Nephron (organoid): ENCODE results near the gene ANTKMT.
"Not testable (repeated sequence)": the region's sequence is repeated elsewhere in the genome, so short reads cannot be mapped to it uniquely, and the experiment has no call there.

ENCODE experiments used
- H3K27ac Mint-ChIP-seq, 3 experiments: 2 replicates each; pipeline ENCODE4 v1.8.0; 2020; ENCODE audit warnings: mixed read lengths in 3 of 3, mild to moderate bottlenecking in 2 of 3, moderate library complexity in 1 of 3
- H3K27me3 Mint-ChIP-seq: 2 replicates; pipeline ENCODE4 v1.8.0; 2021; ENCODE audit warnings: low read depth, mild to moderate bottlenecking, moderate library complexity, mixed read lengths
- H3K36me3 Mint-ChIP-seq: 2 replicates; pipeline ENCODE4 v1.8.0; 2020; ENCODE audit warnings: low read depth, mixed read lengths
- H3K4me1 Mint-ChIP-seq: 2 replicates; pipeline ENCODE4 v1.8.0; 2020; ENCODE audit warnings: mixed read lengths
- H3K4me3 Mint-ChIP-seq, 3 experiments: 2 replicates each; pipeline ENCODE4 v1.8.0; 2020; ENCODE audit warnings: mild to moderate bottlenecking in 3 of 3, mixed read lengths in 3 of 3, moderate library complexity in 2 of 3
- H3K9me3 Mint-ChIP-seq: 2 replicates; pipeline ENCODE4 v1.8.0; 2020; ENCODE audit warnings: mixed read lengths
- TF ChIP-seq, protein P1 (sequence below), 3 experiments: fragments of 200-600 bp; sonication (generic); IDR thresholded peaks; one replicate each; pipeline ENCODE4 v1.5.0; 2021; ENCODE audit warnings: antibody characterized with exemption in 3 of 3; ENCODE audit not compliant: unreplicated experiment in 3 of 3

ANTKMT gene

GRCh38 chr16:747978-748746, 27.2 kb downstream of the ANTKMT start:
- Mint-ChIP-seq H3K27me3 (peaks cover 23% of the 10 kb centered on the region), H3K27ac (no peak overlapping the region), H3K4me3 (no peak overlapping the region), H3K9me3 (no peaks in the 10 kb centered on the region), H3K36me3 (no peaks in the 10 kb centered on the region), H3K4me1 (no peaks in the 10 kb centered on the region)
- TF ChIP-seq, protein P1, sequence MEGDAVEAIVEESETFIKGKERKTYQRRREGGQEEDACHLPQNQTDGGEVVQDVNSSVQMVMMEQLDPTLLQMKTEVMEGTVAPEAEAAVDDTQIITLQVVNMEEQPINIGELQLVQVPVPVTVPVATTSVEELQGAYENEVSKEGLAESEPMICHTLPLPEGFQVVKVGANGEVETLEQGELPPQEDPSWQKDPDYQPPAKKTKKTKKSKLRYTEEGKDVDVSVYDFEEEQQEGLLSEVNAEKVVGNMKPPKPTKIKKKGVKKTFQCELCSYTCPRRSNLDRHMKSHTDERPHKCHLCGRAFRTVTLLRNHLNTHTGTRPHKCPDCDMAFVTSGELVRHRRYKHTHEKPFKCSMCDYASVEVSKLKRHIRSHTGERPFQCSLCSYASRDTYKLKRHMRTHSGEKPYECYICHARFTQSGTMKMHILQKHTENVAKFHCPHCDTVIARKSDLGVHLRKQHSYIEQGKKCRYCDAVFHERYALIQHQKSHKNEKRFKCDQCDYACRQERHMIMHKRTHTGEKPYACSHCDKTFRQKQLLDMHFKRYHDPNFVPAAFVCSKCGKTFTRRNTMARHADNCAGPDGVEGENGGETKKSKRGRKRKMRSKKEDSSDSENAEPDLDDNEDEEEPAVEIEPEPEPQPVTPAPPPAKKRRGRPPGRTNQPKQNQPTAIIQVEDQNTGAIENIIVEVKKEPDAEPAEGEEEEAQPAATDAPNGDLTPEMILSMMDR (IDR thresholded peaks at IDR 0.05; ENCODE audit: unreplicated experiment in 3 of 3): no peak

DNA sequence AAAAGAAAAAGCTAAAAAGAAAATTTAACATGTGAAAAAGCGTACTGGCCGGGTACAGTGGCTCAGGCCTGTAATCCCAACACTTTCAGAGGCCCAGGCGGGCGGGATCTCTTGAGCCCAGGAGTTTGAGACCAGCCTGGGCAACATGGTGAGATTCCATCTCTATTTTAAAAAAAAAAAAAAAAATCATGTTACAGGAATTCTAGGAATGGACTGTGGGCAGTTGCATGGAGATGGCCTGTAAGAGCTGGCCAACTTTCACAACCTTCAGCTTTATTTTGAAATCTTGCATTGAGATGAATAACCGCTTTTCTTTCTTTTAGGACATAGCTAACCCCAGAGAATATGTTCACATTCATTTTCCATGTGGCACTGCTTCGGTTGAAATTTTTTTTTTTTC, 28.1 kb downstream of the ANTKMT start:
- H3K27ac Mint-ChIP-seq: no peak overlapping the region
- H3K27me3 Mint-ChIP-seq: peaks cover 28% of the 10 kb centered on the region
- H3K4me3 Mint-ChIP-seq: no peak overlapping the region
- H3K9me3 Mint-ChIP-seq: no peaks in the 10 kb centered on the region
- H3K4me1 Mint-ChIP-seq: no peaks in the 10 kb centered on the region
- no peaks in the 10 kb centered on the region for H3K36me3 Mint-ChIP-seq
- TF ChIP-seq, protein P1 (IDR thresholded peaks at IDR 0.05; ENCODE audit: unreplicated experiment in 3 of 3): no peak

DNA sequence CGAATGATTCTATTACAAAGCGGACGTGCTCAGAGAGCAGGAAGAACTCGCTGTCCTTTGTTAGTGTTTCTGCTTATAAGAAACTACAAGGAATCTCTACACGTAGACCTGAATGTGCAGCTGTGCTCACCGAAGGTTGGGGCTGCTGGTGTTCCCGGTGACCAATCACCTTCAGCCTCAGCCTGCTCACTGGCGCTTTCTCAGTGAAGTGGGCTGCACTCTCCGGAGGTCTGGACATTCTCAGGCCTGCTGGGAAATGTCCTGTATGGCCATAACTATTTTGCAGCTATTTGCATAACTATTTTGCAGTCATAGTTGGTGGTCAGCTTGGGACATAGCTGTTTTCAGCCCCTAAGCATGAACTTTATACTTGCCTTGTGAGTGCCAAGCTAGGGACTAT, 29.5 kb downstream of the ANTKMT start:
- H3K36me3 Mint-ChIP-seq: no peaks in the 10 kb centered on the region

GRCh38 chr16:751152-752006, 30.4 kb downstream of the ANTKMT start:
- TF ChIP-seq, protein P1 (IDR thresholded peaks at IDR 0.05; ENCODE audit: unreplicated experiment in 3 of 3): no peak
- no peaks in the 10 kb centered on the region for H3K36me3 Mint-ChIP-seq
- peak overlapping the region in 1 of 3 experiments; percentile 67 for H3K27ac Mint-ChIP-seq
- peaks cover 28% of the 10 kb centered on the region for H3K27me3 Mint-ChIP-seq
- H3K4me1 Mint-ChIP-seq: no peaks in the 10 kb centered on the region
- peaks cover under 1% of the 10 kb centered on the region for H3K9me3 Mint-ChIP-seq
- H3K4me3 Mint-ChIP-seq: no peak overlapping the region

More for the DNA sequence above, 29.5 kb downstream of the ANTKMT start:
- TF ChIP-seq, protein P1 (IDR thresholded peaks at IDR 0.05; ENCODE audit: unreplicated experiment in 3 of 3): no peak
- no peak overlapping the region for H3K4me3 Mint-ChIP-seq
- H3K27me3 Mint-ChIP-seq: peaks cover 28% of the 10 kb centered on the region
- peak overlapping the region in 1 of 3 experiments; percentile 61 for H3K27ac Mint-ChIP-seq
- H3K9me3 Mint-ChIP-seq: no peaks in the 10 kb centered on the region
- H3K4me1 Mint-ChIP-seq: no peaks in the 10 kb centered on the region

GRCh38 chr16:752007-752312, 31.0 kb downstream of the ANTKMT start:
- H3K4me3 Mint-ChIP-seq: no peak overlapping the region
- TF ChIP-seq, protein P1 (IDR thresholded peaks at IDR 0.05; ENCODE audit: unreplicated experiment in 3 of 3): no peak
- no peaks in the 10 kb centered on the region for H3K4me1 Mint-ChIP-seq
- H3K36me3 Mint-ChIP-seq: no peaks in the 10 kb centered on the region
- H3K27ac Mint-ChIP-seq: peak overlapping the region in 1 of 3 experiments; percentile 67
- H3K27me3 Mint-ChIP-seq: peaks cover 28% of the 10 kb centered on the region
- peaks cover 3% of the 10 kb centered on the region for H3K9me3 Mint-ChIP-seq

GRCh38 chr16:754121-754607, 33.2 kb downstream of the ANTKMT start:
- H3K27me3 Mint-ChIP-seq: peaks cover 28% of the 10 kb centered on the region
- H3K36me3 Mint-ChIP-seq, H3K27ac Mint-ChIP-seq, H3K4me3 Mint-ChIP-seq, H3K9me3 Mint-ChIP-seq, H3K4me1 Mint-ChIP-seq: not testable (repeated sequence)
